DND-41 (cell line): ENCODE data around the gene ZNF805.

ENCODE experiments used
- ATAC-seq: fragments of 200-7000 bp; cut with Tn5 transposase; 3 replicates; pipeline ENCODE4 v1.9.1; 2021; ENCODE audit warnings: low read depth; ENCODE audit not compliant: insufficient read depth
- DNase-seq: peaks from one replicate; pipeline ENCODE4 v3.0.0-alpha.2; 2020
- H2AFZ ChIP-seq: 2 replicates; pipeline ENCODE4 v1.6.0; 2012; ENCODE audit warnings: low read depth, low read length
- H3K27ac ChIP-seq: 2 replicates; pipeline ENCODE4 v1.5.1; 2012; ENCODE audit warnings: low read length, inconsistent platforms
- H3K27me3 ChIP-seq: fragments of 200-600 bp; sonication (generic); 2 replicates; pipeline ENCODE4 v1.6.0; 2012; ENCODE audit warnings: low read length, mild to moderate bottlenecking, inconsistent platforms; ENCODE audit not compliant: insufficient read depth, poor library complexity
- H3K36me3 ChIP-seq: 2 replicates; pipeline ENCODE4 v1.5.1; 2012; ENCODE audit warnings: low read length, inconsistent platforms; ENCODE audit not compliant: insufficient read depth
- H3K4me1 ChIP-seq: 2 replicates; pipeline ENCODE4 v1.5.1; 2012; ENCODE audit warnings: mild to moderate bottlenecking, low read length; ENCODE audit not compliant: insufficient read depth
- H3K4me2 ChIP-seq: 2 replicates; pipeline ENCODE4 v1.6.0; 2012; ENCODE audit warnings: mild to moderate bottlenecking, moderate library complexity, low read length, inconsistent platforms; ENCODE audit not compliant: insufficient read depth
- H3K4me3 ChIP-seq, 2 experiments: fragments of 200-600 bp in 1 of 2; shearing (Covaris generic) in 1 of 2; 2 replicates each; pipeline ENCODE4 v1.5.1; 2012 to 2016; ENCODE audit warnings: inconsistent platforms in 2 of 2, low read length in 2 of 2, mild to moderate bottlenecking in 2 of 2, low read depth in 1 of 2, moderate library complexity in 1 of 2
- H3K79me2 ChIP-seq: 2 replicates; pipeline ENCODE4 v1.6.0; 2012; ENCODE audit warnings: low read length, inconsistent platforms; ENCODE audit not compliant: insufficient read depth
- H3K9ac ChIP-seq: 2 replicates; pipeline ENCODE4 v1.6.0; 2012; ENCODE audit warnings: low read depth, mild to moderate bottlenecking, inconsistent platforms, low read length, moderate library complexity
- H3K9me3 ChIP-seq: 2 replicates; pipeline ENCODE4 v1.5.1; 2012; ENCODE audit warnings: low read length, moderate library complexity, mild to moderate bottlenecking, inconsistent platforms; ENCODE audit not compliant: insufficient read depth, severe bottlenecking
- H4K20me1 ChIP-seq: 2 replicates; pipeline ENCODE4 v1.6.0; 2012; ENCODE audit warnings: low read length; ENCODE audit not compliant: insufficient read depth
- EZH2 ChIP-seq: IDR thresholded peaks from 3 replicates; pipeline ENCODE4 v1.6.1; 2012; ENCODE audit warnings: borderline replicate concordance, low read depth, mild to moderate bottlenecking, moderate library complexity, low read length, inconsistent platforms; ENCODE audit not compliant: severe bottlenecking
- TF ChIP-seq, protein P1 (sequence below): IDR thresholded peaks from 2 replicates; pipeline ENCODE4 v1.5.1; 2012; ENCODE audit warnings: borderline replicate concordance, low read length, moderate library complexity, mild to moderate bottlenecking; ENCODE audit not compliant: poor library complexity, severe bottlenecking; ENCODE audit errors: extremely low read depth

ZNF805 gene

DNA sequence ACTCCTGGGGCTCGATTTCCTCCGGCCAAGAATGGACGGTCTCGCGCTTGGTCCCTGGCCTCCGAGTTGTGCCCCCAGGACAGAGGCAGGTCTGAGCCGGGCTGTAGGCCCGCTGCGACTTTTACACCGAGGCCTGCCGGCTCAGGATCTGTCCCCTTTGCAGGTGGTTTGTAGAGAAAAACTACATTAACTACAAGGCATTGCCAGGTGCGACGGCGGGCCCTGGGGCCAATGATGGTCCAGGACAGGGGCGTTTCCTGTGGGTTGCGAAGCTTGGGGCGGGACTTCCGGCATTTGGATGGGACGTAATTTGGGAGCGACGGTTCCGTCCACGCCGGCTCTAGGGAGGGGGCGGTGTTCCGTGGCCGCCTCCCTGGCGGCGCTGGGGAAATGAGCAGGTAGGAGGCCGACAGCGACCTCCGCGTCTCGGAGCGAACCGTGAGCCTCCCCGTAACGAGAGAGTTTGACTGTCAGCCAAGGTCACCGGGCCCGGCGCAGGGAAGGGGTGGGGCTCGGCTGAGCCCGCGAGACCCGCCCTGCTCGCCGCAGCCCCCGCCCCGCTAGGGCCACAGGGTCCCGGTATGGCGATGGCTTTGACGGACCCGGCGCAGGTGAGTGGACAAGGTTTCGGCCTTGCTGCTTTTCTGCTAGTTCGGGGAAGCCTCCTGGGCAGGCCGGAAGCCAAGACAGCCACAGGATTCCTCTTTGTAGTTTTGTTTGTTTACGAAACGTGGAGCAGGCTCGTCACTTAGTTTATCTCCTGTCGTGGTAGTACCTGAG lies at the start of gene ZNF805:
ZNF805 (plus strand) TSS at position 322 of the 780 bp plus-strand sequence; CDS start at position 582, 260 bp downstream.
- Histone ChIP-seq H3K27me3 (no peaks in the 10 kb centered on the region), H3K9me3 (no peaks in the 10 kb centered on the region), H3K4me3 (peak within 1 kb of the TSS; percentile 52 to 81), H3K79me2 (peaks cover 42% of the 10 kb centered on the region), H2AFZ (peak within 1 kb of the TSS; percentile 100), H3K4me1 (peaks cover 28% of the 10 kb centered on the region), H3K9ac (peak within 1 kb of the TSS; percentile 71), H3K4me2 (peak within 1 kb of the TSS; percentile 88), H3K27ac (peak within 1 kb of the TSS; percentile 84), H4K20me1 (peaks cover 11% of the 10 kb centered on the region), H3K36me3 (peaks cover 28% of the 10 kb centered on the region)
- ATAC-seq: peak; percentile 96
- TF ChIP-seq EZH2: no peak
- TF ChIP-seq, protein P1, sequence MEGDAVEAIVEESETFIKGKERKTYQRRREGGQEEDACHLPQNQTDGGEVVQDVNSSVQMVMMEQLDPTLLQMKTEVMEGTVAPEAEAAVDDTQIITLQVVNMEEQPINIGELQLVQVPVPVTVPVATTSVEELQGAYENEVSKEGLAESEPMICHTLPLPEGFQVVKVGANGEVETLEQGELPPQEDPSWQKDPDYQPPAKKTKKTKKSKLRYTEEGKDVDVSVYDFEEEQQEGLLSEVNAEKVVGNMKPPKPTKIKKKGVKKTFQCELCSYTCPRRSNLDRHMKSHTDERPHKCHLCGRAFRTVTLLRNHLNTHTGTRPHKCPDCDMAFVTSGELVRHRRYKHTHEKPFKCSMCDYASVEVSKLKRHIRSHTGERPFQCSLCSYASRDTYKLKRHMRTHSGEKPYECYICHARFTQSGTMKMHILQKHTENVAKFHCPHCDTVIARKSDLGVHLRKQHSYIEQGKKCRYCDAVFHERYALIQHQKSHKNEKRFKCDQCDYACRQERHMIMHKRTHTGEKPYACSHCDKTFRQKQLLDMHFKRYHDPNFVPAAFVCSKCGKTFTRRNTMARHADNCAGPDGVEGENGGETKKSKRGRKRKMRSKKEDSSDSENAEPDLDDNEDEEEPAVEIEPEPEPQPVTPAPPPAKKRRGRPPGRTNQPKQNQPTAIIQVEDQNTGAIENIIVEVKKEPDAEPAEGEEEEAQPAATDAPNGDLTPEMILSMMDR: peak; percentile 7
- DNase-seq: peak; percentile 96

DNA sequence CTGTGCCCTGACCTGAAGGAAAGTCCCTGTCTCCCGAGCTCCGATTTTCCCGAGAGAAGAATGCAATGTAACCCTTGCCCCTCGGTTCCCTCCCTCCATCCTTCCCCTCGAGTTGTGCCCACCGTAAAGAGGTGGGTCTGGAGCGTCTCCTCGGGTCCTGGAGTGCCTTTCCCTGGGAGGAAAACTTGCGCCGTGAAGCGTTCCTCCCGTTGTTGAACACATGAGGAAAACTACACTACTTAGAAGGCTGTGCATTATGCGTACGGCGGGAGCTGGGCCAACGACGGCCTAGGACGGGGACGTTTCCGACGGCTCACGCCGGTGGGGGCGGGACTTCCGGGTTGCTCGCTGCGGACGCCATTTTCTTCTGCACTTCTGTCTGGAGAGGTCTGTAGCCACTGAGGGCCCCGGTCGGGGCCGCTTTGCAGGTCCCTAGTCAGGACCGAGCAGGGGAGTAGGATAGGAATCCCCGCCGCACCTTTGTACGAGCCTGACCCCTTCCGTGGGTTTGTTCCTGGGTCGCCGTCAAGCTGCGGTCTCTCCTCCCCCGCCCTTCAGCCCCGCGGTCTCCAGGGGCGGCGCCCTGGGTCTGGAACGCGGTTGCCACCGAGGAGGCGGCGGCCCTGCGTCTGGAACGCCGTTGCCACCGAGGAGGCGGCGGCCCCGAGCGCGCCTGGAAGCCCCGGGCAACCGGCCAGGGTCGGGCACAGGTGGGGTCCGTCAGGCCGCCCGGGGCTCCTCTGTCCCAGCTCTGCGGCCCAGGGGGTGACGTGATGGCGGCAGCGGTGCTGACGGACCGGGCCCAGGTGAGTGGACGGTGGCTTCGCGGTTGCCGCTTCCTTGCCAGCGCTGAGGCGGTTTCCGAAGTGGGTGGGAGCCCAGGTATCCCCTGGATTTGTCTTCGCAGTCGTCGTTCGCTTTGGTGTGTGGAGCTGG lies 49.0 kb upstream of the ZNF805 start, which contains the start of gene ZNF264:
ZNF264 (plus strand) TSS at position 360 of the 936 bp plus-strand sequence; CDS start at position 774, 414 bp downstream.
- peaks cover 26% of the 10 kb centered on the region for H3K4me1 ChIP-seq
- peaks cover 36% of the 10 kb centered on the region for H3K9me3 ChIP-seq
- DNase-seq: peak; percentile 91
- H3K27ac ChIP-seq: peak within 1 kb of the TSS; percentile 82
- no peaks in the 10 kb centered on the region for H3K27me3 ChIP-seq
- peaks cover 12% of the 10 kb centered on the region; the same call in 1 of the 2 replicates for H4K20me1 ChIP-seq
- H2AFZ ChIP-seq: peak within 1 kb of the TSS; percentile 100
- peaks cover 50% of the 10 kb centered on the region for H3K36me3 ChIP-seq
- peak within 1 kb of the TSS; percentile 96 to 99 for H3K4me3 ChIP-seq
- H3K9ac ChIP-seq: peak within 1 kb of the TSS; percentile 89
- TF ChIP-seq, protein P1: peak; percentile 33
- no peak for TF ChIP-seq EZH2
- peak within 1 kb of the TSS; percentile 95 for H3K4me2 ChIP-seq
- peaks cover 38% of the 10 kb centered on the region for H3K79me2 ChIP-seq
- peak; percentile 98 for ATAC-seq

DNA sequence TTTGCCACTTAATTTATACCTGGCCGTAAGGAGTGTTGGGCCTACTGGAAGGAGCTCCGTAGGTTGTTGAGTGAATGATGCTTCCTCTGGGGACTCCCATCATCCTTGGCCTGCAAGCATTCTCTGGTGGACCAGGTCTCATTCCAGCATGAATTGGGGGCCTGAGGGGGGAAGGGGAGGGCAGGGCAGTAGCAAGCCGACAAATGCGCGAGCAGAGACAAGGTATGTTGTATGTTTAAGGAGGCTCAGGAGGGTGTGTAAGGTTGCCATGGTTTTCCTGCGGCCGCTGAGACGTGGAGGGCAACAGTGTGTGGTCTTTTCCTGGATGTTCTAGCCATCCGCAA lies 48.4 kb upstream of the ZNF805 start:
- no peaks in the 10 kb centered on the region for H3K27me3 ChIP-seq
- H3K4me3 ChIP-seq: peak overlapping the region; percentile 96 to 99
- TF ChIP-seq, protein P1: no peak
- no peak for TF ChIP-seq EZH2
- H3K36me3 ChIP-seq: peaks cover 57% of the 10 kb centered on the region
- H3K9ac ChIP-seq: peak overlapping the region; percentile 89
- peak overlapping the region; percentile 95 for H3K4me2 ChIP-seq
- H4K20me1 ChIP-seq: peaks cover 12% of the 10 kb centered on the region; the same call in 1 of the 2 replicates
- DNase-seq (no peak), ATAC-seq (no peak)
- peaks cover 26% of the 10 kb centered on the region for H3K4me1 ChIP-seq
- peak overlapping the region; percentile 100 for H2AFZ ChIP-seq
- peaks cover 32% of the 10 kb centered on the region for H3K9me3 ChIP-seq
- H3K27ac ChIP-seq: peak overlapping the region; percentile 82
- H3K79me2 ChIP-seq: peaks cover 38% of the 10 kb centered on the region
